Ascending aorta (tissue), 2 donors: ENCODE data around the gene NRDE2. TPM values are rescaled to one million over a fixed set of nuclear protein-coding genes. Genes with fewer than 3 reads are reported as not detected.

Experiments
- DNase-seq, 2 donors: peaks; one replicate each; pipeline ENCODE4 v3.0.0-alpha.2; 2019; ENCODE audit warnings: low spot score in 2 of 2
- H3K27ac ChIP-seq, 2 donors: fragments of 200-600 bp; sonication (generic); one replicate each; pipeline ENCODE4 v1.5.1; 2016 to 2017; ENCODE audit warnings: mild to moderate bottlenecking in 1 of 2
- H3K27me3 ChIP-seq: fragments of 200-600 bp; sonication (generic); one replicate; pipeline ENCODE4 v1.5.1; 2017
- H3K36me3 ChIP-seq, 2 donors: fragments of 200-600 bp; sonication (generic); one replicate each; pipeline ENCODE4 v1.5.1; 2016
- H3K4me1 ChIP-seq, 2 donors: fragments of 200-600 bp; sonication (generic); one replicate each; pipeline ENCODE4 v1.5.1; 2016 to 2017; ENCODE audit warnings: mild to moderate bottlenecking in 1 of 2
- H3K4me3 ChIP-seq, 2 donors: fragments of 200-600 bp; sonication (generic); one replicate each; pipeline ENCODE4 v1.5.1; 2016 to 2017; ENCODE audit warnings: mild to moderate bottlenecking in 1 of 2
- H3K9me3 ChIP-seq, 2 donors: fragments of 200-600 bp; sonication (generic); one replicate each; pipeline ENCODE4 v1.5.1; 2016
- CTCF ChIP-seq, 3 experiments: fragments of 200-600 bp in 2 of 3; fragments of 450-650 bp in 1 of 3; sonication (generic) in 2 of 3; IDR thresholded peaks; one replicate each; pipeline ENCODE4 v1.5.1; 2016 to 2019; ENCODE audit warnings: antibody characterized with exemption in 3 of 3, mild to moderate bottlenecking in 1 of 3, moderate library complexity in 1 of 3
- intact Hi-C: fragments of 100-400 bp; cut with DNase I; formaldehyde crosslinking; loops from one replicate; pipeline ENCODE4 v1.15.1; 2023
- total RNA-seq: library from RNA; depleted of rRNA; stranded (reverse); fragments of >200 nt; gene quantifications from one replicate; pipeline ENCODE4 v1.1.0, GENCODE V29; 2016

NRDE2 gene
- total RNA-seq, 1 donor from 2014 or later = 9.2 TPM

- Histone ChIP-seq H3K27ac (no peak overlapping the region), H3K36me3 (peaks cover 16 to 46% of the 10 kb centered on the region in 2 donors), H3K9me3 (no peaks in the 10 kb centered on the region), H3K27me3 (no peaks in the 10 kb centered on the region), H3K4me3 (no peak overlapping the region), H3K4me1 (no peaks in the 10 kb centered on the region)
- intact Hi-C loops = no loop called here
- DNase-seq = no peak
- no peak for TF ChIP-seq CTCF (IDR thresholded peaks at IDR 0.05)
Measured at GRCh38 chr14:90280096-90280495, 51.6 kb downstream of the NRDE2 start.

GRCh38 chr14:90278199-90279175 is 53.3 kb downstream of the NRDE2 start:
- Histone ChIP-seq H3K4me1 (peaks cover 0 to 7% of the 10 kb centered on the region in 2 donors), H3K4me3 (no peak overlapping the region), H3K27ac (no peak overlapping the region), H3K36me3 (peaks cover 16 to 40% of the 10 kb centered on the region in 2 donors), H3K9me3 (no peaks in the 10 kb centered on the region), H3K27me3 (no peaks in the 10 kb centered on the region)
- DNase-seq = no peak
- intact Hi-C loops = no loop called here
- TF ChIP-seq CTCF (IDR thresholded peaks at IDR 0.05) = no peak

GRCh38 chr14:90277581-90278198 is 54.1 kb downstream of the NRDE2 start:
- intact Hi-C loops = no loop called here
- H3K27ac ChIP-seq = no peak overlapping the region
- TF ChIP-seq CTCF (IDR thresholded peaks at IDR 0.05) = no peak
- H3K4me3 ChIP-seq = no peak overlapping the region
- no peak for DNase-seq
- H3K9me3 ChIP-seq = no peaks in the 10 kb centered on the region
- peaks cover 0 to 7% of the 10 kb centered on the region in 2 donors for H3K4me1 ChIP-seq
- H3K36me3 ChIP-seq = peaks cover 21 to 39% of the 10 kb centered on the region in 2 donors
- H3K27me3 ChIP-seq = no peaks in the 10 kb centered on the region

GRCh38 chr14:90276646-90277367 is 54.9 kb downstream of the NRDE2 start:
- intact Hi-C loops = no loop called here
- H3K4me3 ChIP-seq = no peak overlapping the region
- H3K9me3 ChIP-seq = no peaks in the 10 kb centered on the region
- H3K27me3 ChIP-seq = no peaks in the 10 kb centered on the region
- H3K27ac ChIP-seq = peak overlapping the region in 1 of 2 donors; percentile 37
- TF ChIP-seq CTCF (IDR thresholded peaks at IDR 0.05) = no peak
- H3K36me3 ChIP-seq = peaks cover 26 to 44% of the 10 kb centered on the region in 2 donors
- DNase-seq = no peak
- H3K4me1 ChIP-seq = peaks cover 0 to 7% of the 10 kb centered on the region in 2 donors

- H3K27ac ChIP-seq = peak overlapping the region; percentile 64 to 71
- H3K9me3 ChIP-seq = no peaks in the 10 kb centered on the region
- H3K27me3 ChIP-seq = no peaks in the 10 kb centered on the region
- intact Hi-C loops = no loop called here
- H3K4me3 ChIP-seq = no peak overlapping the region
- peaks cover 0 to 7% of the 10 kb centered on the region in 2 donors for H3K4me1 ChIP-seq
- peaks cover 35 to 49% of the 10 kb centered on the region in 2 donors for H3K36me3 ChIP-seq
- no peak for DNase-seq
- TF ChIP-seq CTCF (IDR thresholded peaks at IDR 0.05) = no peak
Measured at GRCh38 chr14:90275820-90276219, 55.9 kb downstream of the NRDE2 start.
